HG02798 (cell line): ENCODE results near the gene BRD9.
A peak's percentile ranks its signal among the peaks of the same experiment; 100 is the strongest.
"Not testable (repeated sequence)": the region's sequence is repeated elsewhere in the genome, so short reads cannot be mapped to it uniquely, and the experiment has no call there.

Experiments used
- ATAC-seq: cut with Tn5 transposase; IDR thresholded peaks from one replicate; pipeline ENCODE4 v1.9.1; 2021; ENCODE audit warnings: mild to moderate bottlenecking; ENCODE audit not compliant: unreplicated experiment, poor library complexity

The BRD9 gene

GRCh38 chr5:892394-893136, at the start of gene BRD9, which contains the start of gene TRIP13:
BRD9 (minus strand) TSS chr5:892801; CDS start chr5:892657, 144 bp downstream.
TRIP13 (plus strand) TSS chr5:892884; CDS start chr5:892999, 115 bp downstream.
- peak; percentile 98 for ATAC-seq

GRCh38 chr5:940741-941140, 48.1 kb upstream of the BRD9 start:
- ATAC-seq: not testable (repeated sequence)

- ATAC-seq: no peak
Observed at GRCh38 chr5:939368-939767, 46.8 kb upstream of the BRD9 start.

GRCh38 chr5:937151-937924, 44.7 kb upstream of the BRD9 start:
- ATAC-seq: no peak

GRCh38 chr5:936149-937144, 43.8 kb upstream of the BRD9 start:
- ATAC-seq: no peak

GRCh38 chr5:935510-936084, 43.0 kb upstream of the BRD9 start:
- ATAC-seq: no peak

- not testable (repeated sequence) for ATAC-seq
Observed at GRCh38 chr5:934381-934967, 41.9 kb upstream of the BRD9 start.

- ATAC-seq: not testable (repeated sequence)
Observed at GRCh38 chr5:933951-934350, 41.4 kb upstream of the BRD9 start.

GRCh38 chr5:933251-933861, 40.8 kb upstream of the BRD9 start:
- ATAC-seq: no peak

- ATAC-seq: no peak
Observed at GRCh38 chr5:932628-933250, 40.1 kb upstream of the BRD9 start.

GRCh38 chr5:932151-932627, 39.6 kb upstream of the BRD9 start:
- no peak for ATAC-seq

- no peak for ATAC-seq
Observed at GRCh38 chr5:931570-932145, 39.1 kb upstream of the BRD9 start.

GRCh38 chr5:930866-931265, 38.3 kb upstream of the BRD9 start:
- no peak for ATAC-seq

- ATAC-seq: no peak
Observed at GRCh38 chr5:929596-929995, 37.0 kb upstream of the BRD9 start.

GRCh38 chr5:929182-929581, 36.6 kb upstream of the BRD9 start:
- not testable (repeated sequence) for ATAC-seq

GRCh38 chr5:927172-928015, 34.8 kb upstream of the BRD9 start:
- no peak for ATAC-seq

GRCh38 chr5:926417-927171, 34.0 kb upstream of the BRD9 start:
- ATAC-seq: no peak
